Caco-2 (cell line): ENCODE measurements around the gene DGKB. TPM values are rescaled to one million over a fixed set of nuclear protein-coding genes. Genes with fewer than 3 reads are reported as not detected.
A peak's percentile ranks its signal among the peaks of the same experiment; 100 is the strongest.

Source experiments
- BruUV-seq: library from RNA; stranded (reverse); fragments of 400-500 nt; replicated peaks from 2 replicates; lab custom pipeline; 2021; lab: Mats Ljungman, UMichigan
- CTCF ChIA-PET: fragments of 300-600 bp; sonication (Branson Sonifier 250); formaldehyde crosslinking; loops from one replicate; lab custom pipeline; 2022; ENCODE audit warnings: antibody characterized with exemption; lab: Charles Lee
- POLR2A ChIA-PET: fragments of 300-600 bp; sonication (Branson Sonifier 250); formaldehyde crosslinking; loops from one replicate; lab custom pipeline; 2022; ENCODE audit warnings: antibody characterized with exemption; lab: Charles Lee
- DNase-seq, 2 experiments: peaks; one replicate each; pipeline versions ENCODE4 v3.0.0 to v3.0.0-alpha.2; 2020 to 2022
- H3K27me3 ChIP-seq: replicated peaks from 2 replicates; pipeline ENCODE4 v1.6.0; 2011; ENCODE audit warnings: low read length; ENCODE audit not compliant: control insufficient read depth, insufficient read depth
- H3K36me3 ChIP-seq: 2 replicates; pipeline ENCODE4 v1.5.1; 2011; ENCODE audit warnings: low read length; ENCODE audit not compliant: control insufficient read depth, insufficient read depth
- H3K4me1 ChIP-seq: fragments of 250-450 bp; sonication (Bioruptor Pico); 2 replicates; pipeline ENCODE4 v1.5.1; 2020; ENCODE audit warnings: mild to moderate bottlenecking
- H3K4me3 ChIP-seq: 2 replicates; pipeline ENCODE4 v1.5.1; 2011; ENCODE audit warnings: low read depth, mild to moderate bottlenecking, control low read depth, low read length
- H3K9me3 ChIP-seq: fragments of 250-450 bp; sonication (Bioruptor Pico); 2 replicates; pipeline ENCODE4 v1.5.1; 2020; ENCODE audit warnings: mild to moderate bottlenecking, moderate library complexity
- H3K27ac Mint-ChIP-seq: one replicate; pipeline ENCODE4 v1.8.0; 2022; ENCODE audit warnings: mixed read lengths; ENCODE audit not compliant: unreplicated experiment
- H3K27me3 Mint-ChIP-seq: one replicate; pipeline ENCODE4 v1.8.0; 2022; ENCODE audit warnings: mixed read lengths; ENCODE audit not compliant: insufficient read depth, unreplicated experiment
- H3K36me3 Mint-ChIP-seq: one replicate; pipeline ENCODE4 v1.8.0; 2022; ENCODE audit warnings: mild to moderate bottlenecking, mixed read lengths; ENCODE audit not compliant: insufficient read depth, unreplicated experiment
- H3K4me1 Mint-ChIP-seq: one replicate; pipeline ENCODE4 v1.8.0; 2022; ENCODE audit warnings: low read depth, mixed read lengths; ENCODE audit not compliant: unreplicated experiment
- H3K4me3 Mint-ChIP-seq: one replicate; pipeline ENCODE4 v1.8.0; 2022; ENCODE audit warnings: mild to moderate bottlenecking, moderate library complexity, mixed read lengths; ENCODE audit not compliant: unreplicated experiment
- H3K9me3 Mint-ChIP-seq: one replicate; pipeline ENCODE4 v1.8.0; 2022; ENCODE audit warnings: mixed read lengths; ENCODE audit not compliant: unreplicated experiment
- CTCF ChIP-seq, 2 experiments: fragments of 200-600 bp in 1 of 2; IDR thresholded peaks; 1 replicate in 1 of 2; 2 replicates in 1 of 2; pipeline versions ENCODE4 v1.5.1 to v1.8.0; 2011 to 2022; ENCODE audit warnings: antibody characterized with exemption in 1 of 2, control low read depth in 1 of 2, inconsistent platforms in 1 of 2, low read depth in 1 of 2, low read length in 1 of 2, mild to moderate bottlenecking in 1 of 2, moderate library complexity in 1 of 2; ENCODE audit not compliant: insufficient read depth in 1 of 2, severe bottlenecking in 1 of 2, unreplicated experiment in 1 of 2
- intact Hi-C: fragments of 100-400 bp; cut with micrococcal nuclease; formaldehyde crosslinking; loops from one replicate; pipeline ENCODE4 v1.10.0; 2022; ENCODE audit not compliant: unreplicated experiment
- total RNA-seq: library from RNA; stranded (reverse); gene quantifications from 2 replicates; pipeline ENCODE4 v1.2.3, GENCODE V29; 2022

The DGKB gene
- total RNA-seq, 1 experiment from 2014 or later = 0.39 TPM

- Mint-ChIP-seq H3K27me3 (no peaks in the 10 kb centered on the region), H3K4me1 (peaks cover 16% of the 10 kb centered on the region), H3K36me3 (no peaks in the 10 kb centered on the region), H3K9me3 (peaks cover 9% of the 10 kb centered on the region), H3K27ac (no peak overlapping the region), H3K4me3 (no peak overlapping the region)
- no peak for TF ChIP-seq CTCF (IDR thresholded peaks at IDR 0.05; ENCODE audit: insufficient read depth in 1 of 2, low read depth in 1 of 2, low read length in 1 of 2, severe bottlenecking in 1 of 2, unreplicated experiment in 1 of 2)
- H3K4me3 ChIP-seq = no peak overlapping the region
- no peak for DNase-seq
- no TSS peak for BruUV-seq
- intact Hi-C loops = no loop called here
- ChIA-PET POLR2A (no interaction called here), CTCF (no interaction called here)
- no peaks in the 10 kb centered on the region for H3K36me3 ChIP-seq
- H3K27me3 ChIP-seq = no peaks in the 10 kb centered on the region
- H3K4me1 ChIP-seq = 0 out of 2 replicates have a peak, but pooled peaks cover 5% of the 10 kb centered on the region
- no peaks in the 10 kb centered on the region for H3K9me3 ChIP-seq
These were observed 140.0 kb downstream of the DGKB start for GRCh38 chr7:14762561-14762960.

DNA sequence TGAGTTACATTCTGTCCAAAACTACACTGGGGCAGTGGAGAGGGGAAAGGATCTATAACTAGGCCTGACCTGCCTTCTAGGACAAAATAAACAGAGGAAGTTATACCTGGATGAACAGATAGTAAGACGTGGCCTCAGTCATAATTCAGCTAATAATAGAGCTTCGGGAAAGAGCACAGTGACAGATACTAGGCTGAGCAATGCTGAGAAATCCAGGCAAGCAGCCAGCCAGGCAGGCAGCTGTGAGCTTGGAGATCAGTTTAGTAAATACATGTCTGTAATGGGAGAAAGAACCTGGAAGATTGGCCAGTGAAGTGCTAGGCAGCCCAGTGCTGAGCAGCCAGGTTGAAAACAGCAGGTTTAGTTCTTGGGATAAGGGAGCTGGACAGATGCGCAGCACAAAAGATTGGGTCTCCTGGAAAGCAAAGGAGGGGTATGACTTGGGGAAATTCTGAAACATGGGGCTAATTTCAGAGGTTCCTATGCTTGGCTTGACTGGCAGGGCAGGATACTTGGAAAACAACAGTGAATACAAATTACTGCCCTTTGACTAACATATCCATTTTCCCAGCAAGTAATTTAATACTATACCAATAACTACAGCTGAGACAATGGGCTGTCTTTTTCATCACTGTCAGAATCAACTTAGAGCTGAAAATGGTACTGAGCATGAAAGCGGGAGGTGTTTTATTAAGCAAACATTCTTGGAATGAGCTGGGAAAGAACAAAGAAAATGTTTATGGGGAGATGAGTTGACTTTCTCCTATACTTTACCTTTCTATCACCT, 140.8 kb downstream of the DGKB start:
- intact Hi-C loops = no loop called here
- Mint-ChIP-seq H3K27me3 (no peaks in the 10 kb centered on the region), H3K4me3 (no peak overlapping the region), H3K27ac (peak overlapping the region; percentile 19), H3K4me1 (peaks cover 13% of the 10 kb centered on the region), H3K9me3 (peaks cover 9% of the 10 kb centered on the region), H3K36me3 (no peaks in the 10 kb centered on the region)
- DNase-seq = no peak
- no peaks in the 10 kb centered on the region for H3K27me3 ChIP-seq
- POLR2A ChIA-PET = no interaction called here
- no peaks in the 10 kb centered on the region for H3K36me3 ChIP-seq
- CTCF ChIA-PET = interaction anchor here (0.7 kb wide), 1 partner anchor 11 kb away, joined by 3 read pairs; no protein-coding TSS in a partner anchor
- no peak for TF ChIP-seq CTCF (IDR thresholded peaks at IDR 0.05; ENCODE audit: insufficient read depth in 1 of 2, low read depth in 1 of 2, low read length in 1 of 2, severe bottlenecking in 1 of 2, unreplicated experiment in 1 of 2)
- no TSS peak for BruUV-seq
- H3K4me1 ChIP-seq = 0 out of 2 replicates have a peak, but pooled peaks cover 5% of the 10 kb centered on the region
- H3K4me3 ChIP-seq = no peak overlapping the region
- no peaks in the 10 kb centered on the region for H3K9me3 ChIP-seq

- POLR2A ChIA-PET = no interaction called here
These were observed 141.6 kb downstream of the DGKB start for GRCh38 chr7:14760730-14761478.

More at GRCh38 chr7:14760730-14761478, 141.6 kb downstream of the DGKB start:
- H3K9me3 ChIP-seq = no peaks in the 10 kb centered on the region
- H3K36me3 Mint-ChIP-seq = no peaks in the 10 kb centered on the region
- H3K27me3 ChIP-seq = no peaks in the 10 kb centered on the region
- H3K4me3 Mint-ChIP-seq = no peak overlapping the region
- intact Hi-C loops = no loop called here
- no peaks in the 10 kb centered on the region for H3K27me3 Mint-ChIP-seq
- CTCF ChIA-PET = no interaction called here
- no peak overlapping the region for H3K4me3 ChIP-seq
- peak overlapping the region; percentile 19 for H3K27ac Mint-ChIP-seq
- H3K4me1 ChIP-seq = 0 out of 2 replicates have a peak, but pooled peaks cover 5% of the 10 kb centered on the region
- DNase-seq = no peak
- no peak for TF ChIP-seq CTCF (IDR thresholded peaks at IDR 0.05; ENCODE audit: insufficient read depth in 1 of 2, low read depth in 1 of 2, low read length in 1 of 2, severe bottlenecking in 1 of 2, unreplicated experiment in 1 of 2)
- no TSS peak for BruUV-seq
- no peaks in the 10 kb centered on the region for H3K36me3 ChIP-seq
- peaks cover 9% of the 10 kb centered on the region for H3K4me1 Mint-ChIP-seq
- H3K9me3 Mint-ChIP-seq = peaks cover 9% of the 10 kb centered on the region
